Stimulated activated CD4-positive, alpha-beta T cell treated with anti-CD3 and anti-CD28 coated beads, Interleukin-2, amount 100 ng/mL, for 48 hours (primary cell): Measurements from ENCODE around the gene SCG5.

ENCODE experiments used
- DNase-seq, 2 donors: peaks; one replicate each; pipeline ENCODE4 v3.0.0-alpha.2; 2020

Gene SCG5

DNA sequence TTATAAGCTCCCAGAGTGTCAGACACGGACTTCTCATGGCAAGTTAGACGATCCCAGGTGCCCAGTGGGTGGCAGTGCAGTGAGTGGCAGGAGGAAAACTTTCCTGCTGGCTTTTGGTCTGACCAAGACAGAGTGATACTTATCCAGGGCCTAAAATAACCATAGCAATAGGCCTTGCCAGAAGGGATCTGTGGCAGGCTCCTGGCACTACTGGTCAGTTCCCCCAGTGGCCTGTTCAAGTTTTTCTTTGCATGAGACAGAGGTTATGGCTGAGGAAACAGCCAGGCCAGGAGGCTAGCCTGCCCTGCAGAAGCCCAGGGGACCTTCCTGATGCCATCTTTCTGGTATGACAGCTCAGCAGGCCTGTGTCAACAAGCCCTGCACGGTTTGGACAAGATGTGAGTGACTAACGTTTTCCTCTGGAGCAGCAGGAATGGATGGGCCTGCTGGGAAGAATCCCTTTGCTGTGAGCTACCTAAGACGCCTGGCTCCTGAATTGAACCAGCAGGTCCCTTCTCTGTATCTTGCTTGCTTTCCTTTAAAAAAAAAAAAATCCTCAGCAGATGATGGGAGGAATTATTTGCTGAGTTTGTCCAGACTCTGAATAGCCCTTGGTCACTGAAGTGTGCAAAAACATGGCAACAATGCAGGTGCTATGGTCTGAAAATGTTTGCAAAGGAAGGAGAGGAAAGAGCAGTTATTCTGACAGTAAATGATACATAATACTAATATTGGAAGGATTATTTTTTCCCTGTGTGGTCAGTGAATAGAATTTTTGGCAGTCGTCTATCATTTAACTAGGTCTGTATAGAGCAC, 18.0 kb downstream of the SCG5 start:
- no peak for DNase-seq

DNA sequence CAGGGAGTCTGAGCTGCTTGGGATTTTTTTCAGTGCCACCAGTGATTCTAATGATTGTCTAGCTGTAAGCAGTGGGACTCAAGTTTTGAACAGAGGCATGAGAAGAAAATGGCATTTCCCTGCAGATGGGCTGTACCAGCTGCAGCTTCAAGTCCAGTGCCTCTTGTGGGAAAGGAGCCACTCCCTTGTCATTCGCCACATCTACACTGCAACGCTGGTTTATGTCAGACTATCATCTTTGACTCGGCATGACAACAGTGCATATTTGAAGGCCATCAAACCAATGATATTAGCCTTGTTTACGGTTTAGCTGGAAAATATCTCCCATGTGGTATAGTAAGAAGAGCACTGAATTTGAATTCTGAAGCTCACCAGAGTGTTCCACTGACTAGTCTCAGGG, 22.2 kb downstream of the SCG5 start:
- no peak for DNase-seq

DNA sequence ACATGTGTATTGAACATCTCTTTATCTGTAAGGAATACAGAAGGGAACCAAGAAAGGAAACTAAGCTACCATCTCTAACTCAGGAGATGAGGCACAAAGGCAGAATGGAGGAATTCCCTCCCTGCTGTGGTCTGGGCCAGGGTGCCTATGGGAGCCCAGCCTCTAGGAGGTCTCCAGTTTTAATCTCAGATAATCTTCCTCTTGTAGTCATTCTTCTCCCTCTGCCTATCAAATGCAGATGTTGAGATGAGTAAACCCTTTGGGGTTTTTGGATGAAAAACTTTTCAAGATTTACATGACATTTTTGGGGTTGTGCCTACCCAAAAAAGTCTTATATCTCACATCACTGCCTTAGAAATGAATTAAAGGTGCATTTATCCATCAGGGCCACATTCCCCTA, 23.3 kb downstream of the SCG5 start:
- no peak for DNase-seq

GRCh38 chr15:32667321-32667720, 25.8 kb downstream of the SCG5 start:
- DNase-seq = no peak

- DNase-seq = no peak
Observed at GRCh38 chr15:32668942-32669341, 27.4 kb downstream of the SCG5 start.

DNA sequence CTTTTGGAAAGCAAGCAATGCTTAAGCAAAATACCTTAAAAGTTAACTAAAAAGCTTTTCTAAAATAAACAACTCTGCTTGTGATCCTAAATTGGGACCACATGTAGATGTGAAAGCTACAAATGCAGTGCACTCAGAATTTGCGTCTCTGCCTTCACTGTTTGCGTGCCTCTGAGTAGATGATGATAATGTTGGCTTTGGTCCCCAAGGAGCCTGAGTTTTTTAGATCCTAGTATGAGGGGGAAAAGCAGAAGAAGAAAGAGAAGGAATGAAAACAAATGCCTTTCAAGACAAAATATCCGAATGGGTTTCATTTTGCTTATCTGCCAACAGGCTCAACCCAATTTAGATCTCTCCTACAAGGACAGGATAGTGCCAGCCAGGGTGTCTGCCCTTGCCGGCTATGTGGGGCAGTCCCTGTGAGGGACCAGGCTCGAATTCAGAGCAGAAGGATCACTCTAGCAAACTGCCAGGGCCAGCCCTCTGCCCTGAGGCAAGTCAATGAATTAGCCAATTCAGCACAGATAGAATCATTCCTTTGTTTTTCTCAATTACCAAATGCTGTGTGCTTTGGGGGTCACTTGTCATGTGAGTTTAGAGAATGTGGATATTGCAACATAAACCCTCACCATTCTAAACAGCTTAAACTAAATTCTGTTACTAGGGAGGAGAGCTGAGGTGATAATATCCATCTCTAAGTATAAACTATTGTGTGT, 28.5 kb downstream of the SCG5 start:
- DNase-seq = no peak

GRCh38 chr15:32670623-32671022, 29.1 kb downstream of the SCG5 start:
- DNase-seq = no peak

DNA sequence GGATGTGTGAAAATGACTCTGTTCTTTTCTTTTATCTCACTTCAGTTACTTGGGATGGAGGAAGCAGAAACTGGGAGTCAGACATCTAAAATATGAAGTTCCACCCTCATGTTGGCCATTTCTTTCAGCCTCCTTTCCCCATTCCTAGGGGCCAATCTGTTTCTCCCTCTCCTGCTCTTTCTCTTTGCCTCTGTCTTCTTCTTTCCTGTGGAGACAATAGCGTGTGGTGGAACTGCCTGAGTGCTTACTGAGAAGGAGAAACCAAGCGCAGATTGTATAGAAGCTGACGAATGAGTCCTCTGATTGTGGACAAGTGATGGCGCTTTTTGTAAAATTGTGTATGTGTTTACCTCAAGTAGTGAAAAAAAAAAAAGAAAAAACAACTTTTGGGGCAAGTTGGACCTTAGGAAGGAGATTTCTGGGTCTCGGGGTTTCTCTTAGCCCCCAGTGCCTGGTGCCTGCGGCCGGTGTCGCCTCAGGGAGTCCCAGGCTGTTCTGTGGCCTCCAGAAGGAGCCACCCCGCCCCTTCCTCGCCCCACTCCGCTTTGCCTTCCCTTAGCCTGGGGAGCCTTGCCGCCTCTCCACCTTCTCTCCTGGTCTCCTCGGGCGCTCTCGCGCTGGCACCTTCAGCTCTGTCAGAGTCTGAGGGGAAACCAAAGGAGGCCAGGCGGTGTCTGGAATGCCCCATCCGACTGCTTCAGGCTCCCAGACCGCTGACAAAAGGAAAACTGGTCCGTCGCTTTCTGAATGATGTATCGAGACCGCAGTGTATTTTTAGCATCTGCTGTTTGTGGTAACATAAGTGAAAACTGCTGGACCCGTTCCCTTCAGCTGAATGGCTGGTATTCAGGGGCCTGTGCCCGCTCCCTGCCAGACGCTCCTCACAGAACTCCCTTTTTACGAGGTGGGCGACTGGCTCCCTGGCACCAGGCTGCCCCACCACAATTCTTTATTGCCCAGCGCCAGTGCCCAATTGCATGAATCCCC, 30.1 kb downstream of the SCG5 start:
- DNase-seq = no peak

GRCh38 chr15:32674681-32675080, 33.2 kb downstream of the SCG5 start:
- no peak for DNase-seq

- no peak for DNase-seq
Observed at GRCh38 chr15:32675466-32675865, 34.0 kb downstream of the SCG5 start.

DNA sequence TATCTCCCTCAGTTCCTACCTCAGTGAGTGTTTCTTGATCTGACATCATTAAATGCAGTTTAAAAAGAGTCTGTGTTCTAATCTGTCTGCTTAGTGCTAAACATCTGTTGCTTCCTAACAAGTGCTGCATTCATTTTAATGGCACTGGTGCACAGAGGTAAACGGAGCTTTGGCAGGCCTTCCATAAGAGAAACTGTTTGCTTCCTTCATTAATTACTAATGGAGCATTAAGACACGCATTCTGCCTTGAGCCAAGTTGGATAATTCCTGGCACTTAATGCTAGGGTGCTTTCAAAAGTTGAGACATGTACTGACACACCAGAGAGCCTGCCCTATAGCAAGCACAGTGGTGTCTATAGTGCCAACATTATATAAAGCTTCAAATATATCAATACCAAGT, 34.7 kb downstream of the SCG5 start:
- DNase-seq = no peak

- no peak for DNase-seq
Observed at GRCh38 chr15:32677238-32677750, 35.8 kb downstream of the SCG5 start.

- DNase-seq = no peak
Observed at GRCh38 chr15:32679298-32679690, 37.8 kb downstream of the SCG5 start.

DNA sequence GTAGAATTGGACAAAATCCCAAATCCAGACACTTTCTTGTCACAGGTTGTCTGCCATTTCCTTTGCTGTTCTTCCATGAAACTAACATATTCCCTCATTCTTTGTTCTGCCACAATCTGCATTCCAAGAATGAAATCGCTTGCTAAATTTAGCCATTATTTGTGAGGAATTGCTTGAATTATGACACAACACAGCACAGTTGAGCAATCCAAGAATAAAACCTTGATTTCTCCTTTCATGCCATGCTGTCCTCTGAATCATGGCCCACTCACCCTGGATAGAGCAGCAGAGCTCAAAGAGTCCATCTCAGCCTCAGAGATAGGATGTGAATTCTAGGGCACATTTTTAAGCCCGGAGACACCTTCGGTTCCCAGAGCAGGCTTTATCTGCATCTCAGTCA, 41.1 kb downstream of the SCG5 start:
- DNase-seq = no peak

- DNase-seq = no peak
Observed at GRCh38 chr15:32682977-32683630, 41.6 kb downstream of the SCG5 start.

GRCh38 chr15:32683906-32684584, 42.5 kb downstream of the SCG5 start:
- no peak for DNase-seq

- no peak for DNase-seq
Observed at GRCh38 chr15:32685576-32685975, 44.1 kb downstream of the SCG5 start.

DNA sequence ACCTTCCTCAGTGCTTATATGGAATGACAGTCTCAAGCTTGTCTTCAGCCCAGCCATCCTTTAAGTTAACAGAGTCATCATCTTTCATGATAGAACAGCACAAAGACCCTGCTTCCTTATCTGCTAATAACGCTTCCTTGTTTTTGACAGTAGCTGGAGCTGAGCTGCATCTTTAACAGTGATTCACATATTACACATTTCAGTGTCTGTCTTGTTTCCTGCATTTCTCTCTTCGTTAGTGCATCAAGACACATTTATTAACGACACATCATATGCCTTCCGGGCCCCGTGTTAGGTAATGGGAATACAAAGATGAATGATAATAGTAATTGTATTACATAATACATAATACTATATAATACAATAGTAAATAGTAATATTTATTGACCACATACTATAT, 46.0 kb downstream of the SCG5 start:
- DNase-seq = no peak

DNA sequence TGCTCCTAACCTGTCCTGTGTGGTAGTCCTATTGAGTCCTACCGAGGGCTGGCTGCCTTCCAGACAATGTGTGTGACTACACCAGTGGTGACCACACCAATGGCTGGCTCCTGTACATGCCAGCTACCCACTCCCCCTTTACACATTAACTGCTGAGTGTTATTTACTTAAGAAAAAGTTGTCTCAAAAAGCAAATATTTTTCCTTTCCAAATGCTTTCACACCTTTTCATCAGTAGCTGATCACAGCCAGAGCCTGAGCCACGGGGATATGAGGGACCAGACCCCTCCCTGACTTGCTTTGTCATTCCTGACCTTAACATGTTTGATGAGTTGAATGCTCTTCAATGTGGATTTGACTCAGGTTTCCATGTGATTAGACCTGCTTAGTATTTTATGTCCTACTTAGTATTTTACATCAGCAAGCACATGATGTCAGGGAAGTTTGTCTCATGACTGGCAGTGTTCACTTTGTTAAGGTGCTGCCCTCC, 46.7 kb downstream of the SCG5 start:
- DNase-seq = no peak

DNA sequence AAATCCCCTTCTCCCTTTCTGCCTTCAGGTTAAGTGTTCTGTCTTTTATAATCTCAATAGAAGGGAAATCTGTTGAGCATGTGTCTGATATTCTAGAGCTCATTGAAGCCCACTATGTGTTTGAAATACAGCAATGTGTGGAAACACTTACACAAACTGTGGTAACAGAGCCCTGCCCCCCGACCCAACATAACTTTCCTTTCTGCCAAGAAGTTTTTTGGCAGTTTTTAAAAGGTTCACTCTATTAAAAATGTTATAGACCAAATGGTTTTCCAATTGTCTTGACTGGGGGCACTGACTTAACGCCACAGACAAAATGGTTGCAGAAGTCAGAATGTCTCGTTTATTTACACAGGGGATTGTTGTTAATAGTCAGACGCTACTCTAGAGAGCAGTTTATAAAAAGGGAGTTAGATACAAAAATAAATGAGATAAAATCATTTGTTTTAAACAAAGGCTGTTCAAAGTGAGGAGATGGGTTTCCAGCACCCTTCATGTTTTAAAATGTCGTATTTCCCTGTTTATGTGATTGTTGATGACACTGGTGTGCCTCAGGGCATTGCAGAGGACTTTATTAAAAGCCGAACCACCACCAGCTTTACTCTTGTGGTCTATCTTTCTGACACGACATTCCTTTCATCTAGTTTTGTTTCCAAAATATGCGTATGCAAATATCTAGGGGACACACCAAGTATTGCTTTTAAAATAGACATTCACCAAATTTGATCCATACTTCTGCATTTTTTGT, 49.6 kb downstream of the SCG5 start:
- DNase-seq = no peak

DNA sequence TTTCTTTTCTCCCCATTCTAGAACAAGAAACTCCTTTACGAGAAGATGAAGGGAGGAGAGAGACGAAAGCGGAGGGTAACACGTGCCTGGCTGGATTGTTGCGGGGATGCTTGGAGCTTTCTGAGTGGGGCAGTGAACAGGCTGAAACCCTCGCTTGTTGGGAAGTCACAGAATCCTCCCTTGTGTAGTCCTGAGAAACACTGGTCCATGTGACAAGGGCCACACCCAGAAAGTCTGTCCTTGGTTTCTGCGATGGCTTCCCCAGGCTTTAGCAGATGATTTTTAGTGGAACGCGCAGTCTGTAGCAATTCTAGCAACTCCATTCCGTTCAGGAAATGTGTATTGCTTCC, 50.2 kb downstream of the SCG5 start:
- DNase-seq = no peak
